GM23338 (cell line): Measurements from ENCODE around the gene SPRY1.

Experiments used
- CREB1 ChIP-seq: fragments of 250-450 bp; sonication (Bioruptor Pico); IDR thresholded peaks from 2 replicates; pipeline ENCODE4 v1.5.0; 2020; ENCODE audit warnings: low read depth, mild to moderate bottlenecking, moderate library complexity
- CTCF ChIP-seq, 2 experiments: fragments of 200-600 bp in 1 of 2; sonication (generic) in 1 of 2; conservative IDR thresholded peaks; 2 replicates each; pipeline versions ENCODE4 v1.5.1 to v1.6.1; 2016 to 2017; ENCODE audit warnings: antibody characterized with exemption in 2 of 2, low read depth in 2 of 2, mild to moderate bottlenecking in 2 of 2, moderate library complexity in 1 of 2
- ETS1 ChIP-seq: IDR thresholded peaks from 2 replicates; pipeline ENCODE4 v1.6.1; 2016; ENCODE audit warnings: antibody characterized with exemption
- EZH2 ChIP-seq: fragments of 200-600 bp; sonication (generic); IDR thresholded peaks from one replicate; pipeline ENCODE4 v1.8.0; 2017; ENCODE audit warnings: antibody characterized with exemption, mild to moderate bottlenecking, low read depth; ENCODE audit not compliant: unreplicated experiment
- EZH2phosphoT487 ChIP-seq: fragments of 200-600 bp; sonication (generic); IDR thresholded peaks from one replicate; pipeline ENCODE4 v1.8.1; 2018; ENCODE audit warnings: antibody characterized with exemption; ENCODE audit not compliant: unreplicated experiment
- POLR2AphosphoS5 ChIP-seq: IDR thresholded peaks from 2 replicates; pipeline ENCODE4 v1.6.1; 2016; ENCODE audit warnings: antibody characterized with exemption, low read depth
- REST ChIP-seq: IDR thresholded peaks from one replicate; pipeline ENCODE4 v1.6.1; 2018; ENCODE audit warnings: antibody characterized with exemption; ENCODE audit not compliant: unreplicated experiment
- ZNF114 ChIP-seq: fragments of 250-450 bp; sonication (Bioruptor Pico); IDR thresholded peaks from 2 replicates; pipeline ENCODE4 v1.5.0; 2020; ENCODE audit warnings: mild to moderate bottlenecking, moderate library complexity
- ZNF462 ChIP-seq: fragments of 250-450 bp; sonication (Bioruptor Pico); IDR thresholded peaks from 2 replicates; pipeline ENCODE4 v1.5.0; 2020; ENCODE audit warnings: mild to moderate bottlenecking, moderate library complexity

- TF ChIP-seq CTCF (conservative IDR thresholded peaks at IDR 0.05; ENCODE audit: low read depth in 2 of 2), result no peak
- no peak for TF ChIP-seq POLR2AphosphoS5
- no peak for TF ChIP-seq CREB1 (CRISPR knock-in tag)
- no peak for TF ChIP-seq EZH2phosphoT487
- TF ChIP-seq REST, result no peak
- no peak for TF ChIP-seq EZH2
- TF ChIP-seq ZNF462 (CRISPR knock-in tag), result no peak
- TF ChIP-seq ETS1, result no peak
- TF ChIP-seq ZNF114 (CRISPR knock-in tag), result no peak
These were observed 56.0 kb downstream of the SPRY1 start for GRCh38 chr4:123452616-123453015.
